Osteoblast (primary cell): ENCODE measurements around the gene ANO10. TPM values are rescaled to one million over a fixed set of nuclear protein-coding genes. Genes with fewer than 3 reads are reported as not detected.

ENCODE experiments used
- DNase-seq: peaks from one replicate; pipeline ENCODE4 v3.0.0; 2011; ENCODE audit warnings: low spot score, mixed read lengths; ENCODE audit not compliant: insufficient read length; ENCODE audit errors: missing footprints
- H2AFZ ChIP-seq: 2 replicates; pipeline ENCODE4 v1.6.0; 2011; ENCODE audit warnings: mild to moderate bottlenecking, low read length
- H3K27ac ChIP-seq: 2 replicates; pipeline ENCODE4 v1.5.1; 2011; ENCODE audit warnings: mild to moderate bottlenecking, low read depth, low read length, moderate library complexity
- H3K27me3 ChIP-seq: 2 replicates; pipeline ENCODE4 v1.6.0; 2012; ENCODE audit warnings: mild to moderate bottlenecking, control low read depth, inconsistent platforms, low read length, moderate library complexity; ENCODE audit not compliant: insufficient read depth
- H3K36me3 ChIP-seq: 2 replicates; pipeline ENCODE4 v1.5.1; 2011; ENCODE audit warnings: mild to moderate bottlenecking, low read length, control low read depth, moderate library complexity; ENCODE audit not compliant: insufficient read depth
- H3K4me1 ChIP-seq: 2 replicates; pipeline ENCODE4 v1.5.1; 2011; ENCODE audit warnings: mild to moderate bottlenecking, low read length, control low read depth, moderate library complexity; ENCODE audit not compliant: insufficient read depth
- H3K4me2 ChIP-seq: 2 replicates; pipeline ENCODE4 v1.6.0; 2011; ENCODE audit warnings: mild to moderate bottlenecking, low read length; ENCODE audit not compliant: insufficient read depth
- H3K4me3 ChIP-seq: fragments of 200-600 bp; sonication (generic); 3 replicates; pipeline ENCODE4 v1.5.1; 2012; ENCODE audit warnings: mild to moderate bottlenecking, low read length, inconsistent platforms; ENCODE audit not compliant: insufficient read depth
- H3K79me2 ChIP-seq: 2 replicates; pipeline ENCODE4 v1.6.0; 2012; ENCODE audit warnings: mild to moderate bottlenecking, low read length, control low read depth, inconsistent platforms; ENCODE audit not compliant: insufficient read depth
- H3K9me3 ChIP-seq: 2 replicates; pipeline ENCODE4 v1.5.1; 2011; ENCODE audit warnings: low read depth, low read length, control low read depth
- H4K20me1 ChIP-seq: 2 replicates; pipeline ENCODE4 v1.6.0; 2012; ENCODE audit warnings: mild to moderate bottlenecking, low read length, control low read depth; ENCODE audit not compliant: insufficient read depth
- CTCF ChIP-seq: IDR thresholded peaks from 2 replicates; pipeline ENCODE4 v1.5.1; 2011; ENCODE audit warnings: mild to moderate bottlenecking, low read depth, low read length, moderate library complexity; ENCODE audit errors: extremely low read depth
- total RNA-seq: library from RNA; depleted of rRNA; stranded (reverse); fragments of >200 nt; gene quantifications from 2 replicates; pipeline ENCODE4 v1.2.3, GENCODE V29; 2012

Gene ANO10
- total RNA-seq, 1 donor, result 55.7 TPM

- H3K4me3 ChIP-seq, result no peak overlapping the region
These were observed 185.2 kb downstream of the ANO10 start for GRCh38 chr3:43436507-43437140.

GRCh38 chr3:43435706-43436105, 186.1 kb downstream of the ANO10 start:
- Histone ChIP-seq H3K27ac (no peak overlapping the region), H4K20me1 (no peaks in the 10 kb centered on the region), H3K4me1 (no peaks in the 10 kb centered on the region), H3K79me2 (no peaks in the 10 kb centered on the region), H3K4me3 (no peak overlapping the region), H3K27me3 (no peaks in the 10 kb centered on the region), H3K9me3 (no peaks in the 10 kb centered on the region), H2AFZ (no peak overlapping the region), H3K4me2 (no peak overlapping the region), H3K36me3 (no peaks in the 10 kb centered on the region)
- TF ChIP-seq CTCF, result no peak
- no peak for DNase-seq

More at GRCh38 chr3:43436507-43437140, 185.2 kb downstream of the ANO10 start:
- no peak overlapping the region for H3K27ac ChIP-seq
- no peak for DNase-seq
- no peaks in the 10 kb centered on the region for H3K36me3 ChIP-seq
- TF ChIP-seq CTCF, result no peak
- H3K79me2 ChIP-seq, result no peaks in the 10 kb centered on the region
- no peaks in the 10 kb centered on the region for H3K4me1 ChIP-seq
- no peaks in the 10 kb centered on the region for H3K27me3 ChIP-seq
- H3K4me2 ChIP-seq, result no peak overlapping the region
- no peaks in the 10 kb centered on the region for H3K9me3 ChIP-seq
- no peaks in the 10 kb centered on the region for H4K20me1 ChIP-seq
- no peak overlapping the region for H2AFZ ChIP-seq

GRCh38 chr3:43434431-43434830, 187.4 kb downstream of the ANO10 start:
- H4K20me1 ChIP-seq, result no peaks in the 10 kb centered on the region
- H3K9me3 ChIP-seq, result no peaks in the 10 kb centered on the region
- no peaks in the 10 kb centered on the region for H3K36me3 ChIP-seq
- no peaks in the 10 kb centered on the region for H3K27me3 ChIP-seq
- H3K27ac ChIP-seq, result no peak overlapping the region
- no peak for DNase-seq
- H2AFZ ChIP-seq, result no peak overlapping the region
- H3K4me3 ChIP-seq, result no peak overlapping the region
- TF ChIP-seq CTCF, result no peak
- H3K4me1 ChIP-seq, result no peaks in the 10 kb centered on the region
- H3K79me2 ChIP-seq, result no peaks in the 10 kb centered on the region
- H3K4me2 ChIP-seq, result no peak overlapping the region

GRCh38 chr3:43432462-43432861, 189.3 kb downstream of the ANO10 start:
- no peaks in the 10 kb centered on the region for H4K20me1 ChIP-seq
- H3K27me3 ChIP-seq, result no peaks in the 10 kb centered on the region
- H2AFZ ChIP-seq, result no peak overlapping the region
- no peaks in the 10 kb centered on the region for H3K36me3 ChIP-seq
- no peak for DNase-seq
- no peak for TF ChIP-seq CTCF
- no peak overlapping the region for H3K27ac ChIP-seq
- no peaks in the 10 kb centered on the region for H3K79me2 ChIP-seq
- no peaks in the 10 kb centered on the region for H3K9me3 ChIP-seq
- H3K4me1 ChIP-seq, result no peaks in the 10 kb centered on the region
- H3K4me2 ChIP-seq, result no peak overlapping the region
- H3K4me3 ChIP-seq, result no peak overlapping the region
